Measurements from ENCODE around the gene ITLN2.
"Not testable (repeated sequence)": the region's sequence is repeated elsewhere in the genome, so short reads cannot be mapped to it uniquely, and the experiment has no call there.

The ITLN2 gene

DNA sequence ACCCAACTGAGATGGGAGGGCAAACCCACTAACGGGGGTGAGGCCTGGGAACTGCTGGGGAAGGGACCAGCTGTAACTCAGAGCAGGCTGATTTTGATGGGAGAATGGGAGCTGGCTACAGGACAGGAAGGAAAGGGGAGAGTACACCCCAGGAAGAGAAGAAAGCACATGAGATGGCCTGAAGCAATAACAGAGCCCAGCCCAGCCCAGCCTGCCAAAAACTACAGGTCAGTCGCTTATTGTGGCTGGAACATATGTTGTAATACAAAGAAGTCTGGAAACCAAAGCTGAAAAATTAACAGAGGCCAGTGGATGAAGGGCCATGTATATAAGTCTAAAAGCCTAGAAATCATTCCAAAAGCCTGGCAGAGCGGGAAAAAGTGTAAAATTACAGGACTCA lies 1.6 kb downstream of the ITLN2 start:
- DNase-seq (ENCODE audit: low read depth in 2 of 3, low spot score in 1 of 3) = no peak

DNA sequence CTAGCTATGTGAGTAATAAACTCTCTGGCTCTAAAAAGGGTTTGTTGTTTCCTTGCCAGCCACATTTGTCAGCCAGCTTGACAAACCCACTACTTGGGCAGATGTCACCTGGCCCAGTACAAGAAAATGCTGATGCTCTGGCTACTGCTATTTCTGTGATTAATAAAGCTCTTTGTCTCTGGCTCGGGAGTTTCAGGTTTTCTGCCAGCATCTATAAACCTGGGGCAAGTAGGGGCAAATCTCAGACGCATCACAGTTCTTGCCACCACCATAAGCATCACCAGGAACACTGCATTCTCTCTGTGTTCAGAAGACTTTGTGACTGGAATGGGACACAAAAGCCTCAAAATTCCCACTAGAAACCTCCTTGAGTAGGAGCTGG lies 2.5 kb downstream of the ITLN2 start:
- DNase-seq (ENCODE audit: low read depth in 2 of 3, low spot score in 1 of 3) = no peak

DNA sequence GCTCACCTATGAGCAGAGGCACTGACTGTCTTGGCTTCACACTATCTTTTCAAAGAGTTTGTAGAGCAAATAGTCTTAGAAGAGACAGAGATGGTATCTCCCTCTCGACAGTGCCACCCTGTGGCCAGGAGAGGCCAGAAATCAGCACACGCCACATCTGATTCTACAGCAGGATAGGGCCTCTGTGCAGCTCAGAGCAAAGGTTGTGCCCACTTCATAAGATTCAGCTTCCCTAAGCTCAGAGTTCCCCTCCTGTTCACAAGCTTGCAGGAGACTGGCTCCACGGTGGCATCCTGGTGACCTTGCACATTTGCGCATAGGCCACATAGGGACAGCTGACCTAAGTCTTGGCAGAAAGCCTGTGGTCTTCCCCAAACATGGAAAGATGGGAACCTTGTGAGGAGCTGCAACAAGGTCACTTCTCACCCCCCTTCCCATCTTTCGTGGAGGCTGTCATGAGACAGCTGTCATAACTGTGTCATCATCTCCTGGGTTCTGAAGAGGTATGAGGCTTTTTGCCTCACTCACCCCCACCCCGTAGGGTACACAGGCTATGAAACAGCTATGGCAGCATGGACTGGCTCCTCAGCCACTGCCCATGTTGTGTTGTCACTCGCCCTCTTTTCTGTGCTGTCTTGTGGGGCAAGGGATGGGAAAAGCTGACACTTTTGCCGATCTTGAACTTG lies 3.0 kb downstream of the ITLN2 start:
- peak; percentile 50 to 71 (median 53) for DNase-seq (ENCODE audit: low read depth in 2 of 3, low spot score in 1 of 3)

DNA sequence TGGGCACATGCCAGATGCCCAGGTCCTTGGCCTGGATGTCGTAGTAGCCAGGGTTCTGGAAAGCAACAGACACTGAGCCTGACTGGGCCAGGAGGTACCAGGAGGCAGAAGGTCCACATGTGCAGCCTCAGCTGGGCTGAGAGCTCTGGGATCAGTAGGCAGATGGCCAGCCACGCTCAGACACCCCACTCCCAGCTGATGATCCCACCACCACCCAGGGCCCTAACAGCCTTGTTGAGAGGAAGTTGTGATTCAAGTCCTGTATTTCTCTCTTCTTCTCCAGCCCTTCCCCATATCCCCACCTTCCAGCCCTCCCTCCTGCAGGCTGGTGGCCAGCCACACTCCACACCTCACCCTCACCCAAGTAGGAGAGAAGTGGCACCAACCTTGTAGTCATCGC lies 4.0 kb downstream of the ITLN2 start:
- no peak for DNase-seq (ENCODE audit: low read depth in 2 of 3, low spot score in 1 of 3)

DNA sequence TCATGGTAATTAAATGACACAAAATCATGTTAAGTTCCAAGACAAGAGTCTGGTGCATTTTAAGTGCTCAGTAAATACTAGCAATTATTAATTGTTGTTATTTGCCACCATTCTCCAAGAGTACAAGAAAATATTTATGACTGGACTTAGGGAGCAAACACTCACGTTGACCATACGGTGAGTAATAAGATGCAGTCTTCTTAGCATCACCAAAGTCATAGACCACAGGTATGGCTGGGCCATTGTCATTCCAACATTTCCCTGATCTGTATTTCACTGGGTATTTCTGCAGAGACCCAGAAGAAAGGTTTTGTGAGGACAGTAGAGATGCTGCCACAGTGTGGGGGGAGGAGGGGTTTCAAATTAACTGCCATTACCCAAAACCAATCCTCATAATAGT lies 4.7 kb downstream of the ITLN2 start:
- DNase-seq (ENCODE audit: low read depth in 2 of 3, low spot score in 1 of 3) = no peak

DNA sequence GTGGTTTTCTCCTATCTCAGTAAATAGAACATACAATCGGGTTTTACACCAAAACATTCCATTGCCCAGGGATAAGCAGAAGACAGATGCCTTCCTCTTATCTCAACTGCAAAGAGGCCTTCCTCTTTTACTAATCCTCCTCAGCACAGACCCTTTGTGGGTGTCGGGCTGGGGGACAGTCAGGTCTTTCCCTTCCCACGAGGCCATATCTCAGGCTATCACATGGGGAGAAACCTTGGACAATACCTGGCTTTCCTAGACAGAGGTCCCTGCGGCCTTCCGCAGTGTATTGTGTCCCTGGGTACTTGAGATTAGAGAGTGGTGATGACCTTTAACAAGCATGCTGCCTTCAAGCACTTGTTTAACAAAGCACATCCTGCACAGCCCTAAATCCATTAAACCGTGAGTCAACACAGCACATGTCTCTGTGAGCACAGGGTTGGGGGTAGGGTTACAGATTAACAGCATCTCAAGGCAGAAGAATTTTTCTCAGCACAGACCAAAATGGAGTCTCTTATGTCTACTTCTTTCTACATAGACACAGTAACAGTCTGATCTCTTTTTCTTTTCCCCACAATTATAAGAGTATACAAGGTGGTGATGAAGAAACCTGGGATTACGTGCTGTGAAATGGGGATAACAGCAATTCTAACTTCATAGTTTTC lies 5.3 kb downstream of the ITLN2 start:
- DNase-seq (ENCODE audit: low read depth in 2 of 3, low spot score in 1 of 3) = not testable (repeated sequence)

DNA sequence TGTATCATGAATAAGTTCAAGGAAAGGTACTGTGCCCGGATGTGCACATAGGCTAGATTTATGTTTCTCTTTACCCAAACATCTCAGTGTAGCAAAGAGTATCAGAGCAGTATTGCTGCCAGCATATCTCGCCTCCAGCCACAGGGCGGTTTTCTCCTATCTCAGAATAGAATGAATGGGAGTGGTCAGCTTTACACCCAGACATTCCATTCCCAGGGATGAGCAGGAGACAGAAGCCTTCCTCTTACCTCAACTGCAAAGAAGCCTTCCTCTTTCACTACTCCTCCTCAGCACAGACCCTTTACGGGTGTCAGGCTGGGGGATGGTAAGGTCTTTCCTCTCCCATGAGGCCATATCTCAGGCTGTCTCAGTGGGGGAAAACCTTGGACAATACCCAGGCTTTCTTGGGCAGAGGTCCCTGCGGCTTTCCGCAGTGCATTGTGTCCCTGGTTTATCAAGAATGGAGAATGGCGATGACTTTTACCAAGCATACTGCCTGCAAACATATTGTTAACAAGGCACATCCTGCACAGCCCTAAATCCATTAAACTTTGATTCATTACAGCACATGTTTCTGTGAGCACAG lies 7.3 kb downstream of the ITLN2 start:
- DNase-seq (ENCODE audit: low read depth in 2 of 3, low spot score in 1 of 3) = not testable (repeated sequence)

DNA sequence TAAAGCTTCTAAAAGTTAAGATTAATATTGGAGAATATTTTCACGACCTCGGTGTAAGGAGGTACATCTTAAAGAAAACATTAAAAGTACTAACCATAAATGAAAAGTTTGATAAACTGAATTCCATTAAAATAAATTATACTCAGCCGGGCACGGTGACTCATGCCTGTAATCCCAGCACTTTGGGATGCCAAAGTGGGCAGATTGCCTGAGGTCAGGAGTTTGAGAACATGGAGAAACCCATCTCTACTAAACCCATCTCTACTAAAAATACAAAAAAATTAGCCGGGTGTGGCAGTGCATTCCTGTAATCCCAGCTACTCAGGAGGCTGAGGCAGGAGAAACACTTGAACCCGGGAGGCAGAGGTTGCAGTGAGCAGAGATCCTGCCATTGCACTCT lies 8.7 kb downstream of the ITLN2 start:
- DNase-seq (ENCODE audit: low read depth in 2 of 3, low spot score in 1 of 3) = not testable (repeated sequence)

DNA sequence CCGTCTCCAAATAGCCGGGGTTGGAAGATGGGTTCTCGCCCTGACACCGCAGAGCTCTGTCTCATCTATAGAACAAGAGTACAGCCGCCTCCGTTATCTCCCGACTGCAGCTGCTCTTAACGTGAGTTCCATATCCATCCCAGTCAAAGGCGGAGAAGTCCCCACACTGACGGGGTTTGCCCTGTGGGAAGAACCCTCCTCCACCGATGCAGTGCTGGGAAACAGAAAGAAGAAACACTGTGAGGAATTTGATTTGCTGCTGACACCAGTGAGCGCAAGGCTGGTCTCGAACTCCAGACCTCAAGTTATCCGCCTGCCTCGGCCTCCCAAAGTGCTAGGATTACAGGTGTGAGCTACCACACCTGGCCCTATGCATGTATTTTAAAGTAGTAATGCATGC lies 9.5 kb downstream of the ITLN2 start:
- no peak for DNase-seq (ENCODE audit: low read depth in 2 of 3, low spot score in 1 of 3)

DNA sequence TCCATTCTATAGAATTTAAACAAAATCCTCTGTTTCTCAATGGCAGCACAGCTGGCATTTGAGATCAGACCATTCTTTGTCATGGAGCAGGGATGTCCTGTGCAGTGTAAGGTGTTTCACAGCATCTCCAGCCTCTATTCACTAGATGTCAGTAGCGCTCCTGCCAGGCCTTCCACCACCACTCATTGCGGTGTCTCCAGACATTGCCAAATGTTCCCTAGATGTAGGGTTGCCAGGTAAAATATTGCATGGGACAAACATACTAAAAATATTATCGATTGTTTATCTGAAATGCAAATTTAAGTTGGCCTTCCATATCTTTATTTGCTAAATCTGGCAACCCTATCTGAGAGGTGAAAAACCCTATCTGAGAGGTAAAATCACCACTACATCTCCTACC lies 11.7 kb downstream of the ITLN2 start:
- no peak for DNase-seq (ENCODE audit: low read depth in 2 of 3, low spot score in 1 of 3)

DNA sequence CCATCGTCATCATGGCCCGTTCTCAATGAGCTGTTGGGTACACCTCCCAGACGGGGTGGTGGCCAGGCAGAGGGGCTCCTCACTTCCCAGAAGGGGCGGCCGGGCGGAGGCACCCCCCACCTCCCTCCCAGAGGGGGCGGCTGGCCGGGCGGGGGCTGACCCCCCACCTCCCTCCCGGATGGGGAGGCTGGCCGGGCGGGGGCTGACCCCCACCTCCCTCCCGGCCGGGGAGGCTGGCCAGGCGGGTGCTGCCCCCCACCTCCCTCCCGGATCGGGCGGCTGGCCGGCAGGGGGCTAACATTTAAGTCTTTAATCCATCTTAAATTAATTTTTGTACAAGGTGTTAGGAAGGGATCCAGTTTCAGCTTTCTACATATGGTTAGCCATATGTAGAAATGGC lies 17.9 kb downstream of the ITLN2 start:
- DNase-seq (ENCODE audit: low read depth in 2 of 3, low spot score in 1 of 3) = not testable (repeated sequence)

DNA sequence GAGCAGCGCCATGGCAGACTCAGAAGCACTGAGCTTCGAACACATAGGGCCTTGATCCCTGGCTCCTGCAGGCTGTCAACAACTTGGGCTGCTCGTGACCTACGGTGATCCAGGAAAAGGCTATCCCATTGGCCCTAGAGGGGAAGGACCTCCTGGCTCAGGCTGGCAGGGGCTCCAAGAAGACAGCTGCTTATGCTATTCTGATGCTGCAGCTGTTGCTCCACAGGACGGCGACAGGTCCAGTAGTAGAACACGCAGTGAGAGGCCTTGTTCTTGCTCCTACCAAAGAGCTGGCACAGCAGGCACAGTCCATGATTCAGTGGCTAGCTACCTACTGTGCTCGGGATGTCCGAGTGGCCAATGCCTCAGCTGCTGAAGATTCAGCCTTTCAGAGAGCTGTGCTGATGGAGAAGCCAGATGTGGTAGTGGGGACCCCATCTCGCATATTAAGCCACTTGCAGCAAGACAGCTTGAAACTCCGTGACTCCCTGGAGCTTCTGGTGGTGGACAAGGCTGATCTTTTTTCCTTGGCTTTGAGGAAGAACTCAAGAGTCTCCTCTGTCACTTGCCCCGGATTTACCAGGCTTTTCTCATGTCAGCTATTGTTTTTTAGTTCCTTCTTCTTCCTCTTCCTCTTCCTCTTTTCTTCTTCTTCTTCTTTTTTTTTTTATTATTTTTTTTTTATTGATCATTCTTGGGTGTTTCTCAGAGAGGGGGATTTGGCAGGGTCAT lies 18.9 kb downstream of the ITLN2 start:
- no peak for DNase-seq (ENCODE audit: low read depth in 2 of 3, low spot score in 1 of 3)

DNA sequence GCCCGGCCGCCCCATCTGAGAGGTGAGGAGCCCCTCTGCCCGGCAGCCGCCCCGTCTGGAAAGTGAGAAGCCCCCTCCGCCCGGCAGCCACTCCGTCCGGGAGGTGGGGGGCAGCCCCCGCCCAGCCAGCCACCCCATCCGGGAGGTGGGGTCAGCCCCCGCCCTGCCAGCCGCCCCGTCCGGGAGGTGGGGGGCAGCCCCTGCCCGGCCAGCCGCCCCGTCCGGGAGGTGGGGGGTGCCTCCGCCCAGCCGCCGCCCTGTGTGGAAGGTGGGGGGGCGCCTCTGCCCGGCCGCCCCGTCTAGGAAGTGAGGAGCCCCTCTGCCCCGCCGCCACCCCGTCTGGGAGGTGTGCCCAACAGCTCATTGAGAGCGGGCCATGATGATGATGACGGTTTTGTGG lies 21.3 kb downstream of the ITLN2 start:
- DNase-seq (ENCODE audit: low read depth in 2 of 3, low spot score in 1 of 3) = not testable (repeated sequence)

DNA sequence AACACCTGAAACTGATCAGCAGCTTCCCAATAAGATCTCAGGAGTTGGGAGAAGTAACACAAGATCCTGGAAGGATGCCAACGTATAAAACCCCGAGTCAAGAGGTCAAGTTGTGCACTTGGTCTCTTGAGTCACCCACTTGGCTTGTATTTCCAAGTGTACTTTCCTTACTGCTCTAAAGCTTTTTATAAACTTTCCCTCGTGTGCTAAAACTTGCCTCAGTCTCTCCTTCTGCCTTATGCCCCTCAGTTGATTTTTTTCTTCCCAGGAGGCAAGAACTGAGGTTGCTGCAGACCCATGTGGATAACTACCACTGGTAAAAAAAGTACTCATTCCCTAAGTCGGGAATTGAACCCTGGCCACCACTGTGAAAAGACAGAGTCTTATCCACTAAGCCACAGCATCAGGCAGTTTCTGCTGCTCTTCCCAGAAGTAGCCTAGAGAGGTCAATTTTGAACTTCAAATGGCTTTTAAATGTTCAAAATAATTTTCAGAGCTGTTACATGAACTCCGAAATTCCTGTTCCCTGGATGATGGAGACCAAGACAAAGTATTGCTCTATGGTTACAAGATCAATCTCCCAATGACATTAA lies 28.9 kb downstream of the ITLN2 start:
- DNase-seq (ENCODE audit: low read depth in 2 of 3, low spot score in 1 of 3) = no peak

DNA sequence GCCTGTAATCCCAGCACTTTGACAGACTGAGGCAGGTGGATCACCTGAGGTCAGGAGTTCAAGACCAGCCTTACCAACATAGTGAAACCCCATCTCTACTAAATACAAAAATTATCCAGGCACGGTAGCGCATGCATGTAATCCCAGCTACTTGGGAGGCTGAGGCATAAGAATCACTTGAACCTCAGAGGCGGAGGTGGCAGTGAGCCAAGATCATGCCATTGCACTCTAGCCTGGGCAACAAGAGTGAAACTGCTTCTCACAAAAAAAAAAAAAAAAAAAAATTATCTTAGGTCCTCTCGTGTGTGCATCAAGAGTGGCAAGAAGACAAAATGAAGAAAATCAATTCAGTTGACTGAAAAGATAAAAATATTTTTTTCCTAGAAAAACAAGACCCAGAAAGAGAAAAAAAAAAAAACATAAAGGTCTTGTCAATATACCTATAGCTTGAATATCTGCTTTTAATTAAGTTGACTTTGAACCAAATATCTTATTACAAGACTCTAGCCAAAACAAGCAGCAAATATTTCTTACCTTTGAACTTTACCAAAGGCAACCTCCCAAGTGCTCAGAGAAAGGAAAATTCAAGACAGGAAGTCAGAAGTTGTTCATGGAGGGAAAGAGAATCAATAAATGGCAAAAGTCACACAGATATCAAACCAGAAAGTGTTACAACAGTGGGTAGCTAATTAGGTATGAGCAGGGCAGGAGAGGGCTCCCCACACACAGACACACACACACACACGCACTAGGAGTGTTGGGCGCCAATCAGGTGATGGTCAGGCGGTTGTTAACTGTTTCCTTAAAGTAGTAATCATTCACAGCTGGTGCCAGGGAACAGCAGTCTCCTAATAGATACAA lies 29.6 kb downstream of the ITLN2 start:
- DNase-seq (ENCODE audit: low read depth in 2 of 3, low spot score in 1 of 3) = no peak

DNA sequence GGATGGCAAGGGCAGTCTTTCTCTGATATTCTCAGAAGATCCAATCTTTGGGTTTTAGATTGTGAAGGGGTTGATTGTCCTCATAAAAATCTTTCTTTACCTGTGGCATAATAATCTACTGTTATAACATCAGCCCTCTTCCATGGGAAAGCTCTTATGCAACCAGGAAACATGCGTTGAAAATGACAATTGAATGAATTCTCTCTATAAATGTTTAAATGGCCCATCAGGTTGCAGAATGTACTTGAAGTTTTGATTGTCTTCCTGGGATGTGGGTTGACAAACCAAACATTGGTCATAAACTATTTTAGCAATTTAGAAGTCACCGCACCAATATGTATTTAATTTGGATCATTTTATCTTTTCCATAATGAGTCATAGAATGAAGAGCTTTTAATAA lies 37.9 kb downstream of the ITLN2 start:
- DNase-seq (ENCODE audit: low read depth in 2 of 3, low spot score in 1 of 3) = no peak

DNA sequence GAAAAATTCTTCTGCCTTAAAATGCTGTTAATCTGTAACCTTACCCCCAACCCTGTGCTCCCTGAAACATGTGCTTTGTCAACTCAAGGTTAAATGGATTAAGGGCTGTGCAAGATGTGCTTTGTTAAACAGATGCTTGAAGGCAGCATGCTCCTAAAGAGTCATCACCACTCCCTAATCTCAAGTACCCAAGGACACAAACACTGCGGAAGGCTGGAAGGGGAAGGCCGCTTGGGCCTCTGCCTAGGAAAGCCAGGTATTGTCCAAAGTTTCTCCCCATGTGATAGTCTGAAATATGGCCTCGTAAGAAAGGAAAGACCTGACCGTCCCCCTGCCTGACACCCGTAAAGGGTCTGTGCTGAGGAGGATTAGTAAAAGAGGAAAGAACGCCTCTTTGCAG lies 41.4 kb downstream of the ITLN2 start:
- not testable (repeated sequence) for DNase-seq (ENCODE audit: low read depth in 2 of 3, low spot score in 1 of 3)

DNA sequence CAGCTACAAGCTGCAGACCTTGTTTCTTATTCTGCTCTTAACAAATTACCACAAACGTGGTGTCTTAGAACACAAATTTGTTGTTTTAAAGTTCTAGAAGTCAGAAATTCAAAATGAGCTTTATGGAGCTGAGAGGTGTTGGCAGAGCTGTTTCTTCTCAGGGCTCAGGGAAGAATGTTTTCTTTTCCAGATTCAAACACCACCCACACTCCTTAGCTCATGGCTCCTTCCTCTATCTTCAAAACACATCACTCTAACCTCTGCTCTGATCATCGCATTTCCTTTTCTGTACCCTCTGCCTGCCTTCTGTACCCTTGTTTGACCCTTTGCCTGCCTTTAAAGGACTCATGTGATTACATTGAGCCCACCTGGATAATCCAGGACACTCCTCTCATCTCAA lies 42.7 kb downstream of the ITLN2 start:
- DNase-seq (ENCODE audit: low read depth in 2 of 3, low spot score in 1 of 3) = no peak

DNA sequence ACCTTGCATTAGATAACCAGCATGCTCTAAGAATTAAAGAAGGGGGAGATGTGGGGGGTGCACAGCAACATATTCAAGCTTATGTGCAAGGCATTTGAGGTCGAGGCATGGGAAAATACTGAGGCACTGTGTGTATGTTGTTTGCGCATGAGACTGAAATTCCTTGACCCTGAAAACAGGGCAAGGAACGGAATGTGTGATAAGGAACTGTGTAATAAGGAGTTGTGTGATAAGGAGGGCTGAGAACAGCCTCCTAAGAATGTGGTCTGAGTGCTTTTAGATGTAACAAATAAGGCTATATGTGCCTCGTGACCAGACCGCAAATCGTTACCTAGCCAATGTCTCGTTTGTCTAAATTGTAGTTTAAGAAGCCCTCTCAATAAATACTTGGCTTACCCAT lies 43.2 kb downstream of the ITLN2 start:
- DNase-seq (ENCODE audit: low read depth in 2 of 3, low spot score in 1 of 3) = no peak

DNA sequence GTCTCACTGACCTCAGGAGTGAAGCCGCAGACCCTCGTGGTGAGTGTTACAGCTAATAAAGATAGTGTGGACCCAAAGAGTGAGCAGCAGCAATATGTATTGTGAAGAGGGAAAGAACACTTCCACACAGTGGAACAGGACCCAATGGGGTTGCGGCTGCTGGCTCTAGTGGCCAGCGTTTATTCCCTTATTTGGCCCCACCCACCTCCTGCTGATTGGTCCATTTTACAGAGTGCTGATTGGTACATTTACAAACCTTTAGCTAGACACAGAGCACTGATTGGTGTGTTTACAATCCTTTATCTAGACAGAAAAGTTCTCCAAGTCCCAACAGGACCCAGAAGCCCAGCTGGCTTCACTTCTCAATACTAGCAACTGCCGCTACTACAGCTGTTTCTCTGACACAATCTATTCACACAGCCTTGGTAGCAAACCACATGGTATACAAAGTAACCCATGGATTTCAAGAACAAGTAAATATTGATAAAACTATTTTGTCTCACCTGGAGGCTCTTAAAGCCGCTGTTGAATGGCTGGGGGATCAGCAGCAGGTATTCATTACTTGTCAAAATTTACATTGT lies 44.3 kb downstream of the ITLN2 start:
- DNase-seq (ENCODE audit: low read depth in 2 of 3, low spot score in 1 of 3) = no peak

Measured in stimulated activated CD4-positive, alpha-beta T cell treated with anti-CD3 and anti-CD28 coated beads, Interleukin-12 subunit alpha, Interleukin-12 subunit beta, amount 100 ng/mL, for 48 hours (primary cell).